H7 (cell line): ENCODE data around the gene NPY4R. TPM values are rescaled to one million over a fixed set of nuclear protein-coding genes. Genes with fewer than 3 reads are reported as not detected.
"Not testable (repeated sequence)": the region's sequence is repeated elsewhere in the genome, so short reads cannot be mapped to it uniquely, and the experiment has no call there.

Experiments used
- DNase-seq: peaks from one replicate; pipeline ENCODE4 v3.0.0; 2012
- H3K27me3 ChIP-seq: 2 replicates; pipeline ENCODE4 v1.6.0; 2011; ENCODE audit warnings: mild to moderate bottlenecking, low read length; ENCODE audit not compliant: control insufficient read depth, insufficient read depth
- H3K36me3 ChIP-seq: replicated peaks from 2 replicates; pipeline ENCODE4 v1.5.1; 2011; ENCODE audit warnings: low read length; ENCODE audit not compliant: control insufficient read depth, insufficient read depth
- H3K4me3 ChIP-seq: 2 replicates; pipeline ENCODE4 v1.5.1; 2011; ENCODE audit warnings: low read depth, mild to moderate bottlenecking, control low read depth, low read length, moderate library complexity; ENCODE audit not compliant: insufficient read depth
- total RNA-seq: library from RNA; depleted of rRNA; stranded (reverse); fragments of >200 nt; shearing (Covaris generic); gene quantifications from 2 replicates; pipeline ENCODE4 v1.2.3, GENCODE V29; 2014; rRNA removed

The NPY4R gene
- not detected in 2 replicates for total RNA-seq

GRCh38 chr10:46465765-46466164, at the start of gene NPY4R:
NPY4R (minus strand) TSS chr10:46465958; CDS start chr10:46462635, 3,323 bp downstream.
- DNase-seq, H3K4me3 ChIP-seq, H3K27me3 ChIP-seq, H3K36me3 ChIP-seq: not testable (repeated sequence)

- DNase-seq, result no peak
- no peak overlapping the region for H3K4me3 ChIP-seq
- no peaks in the 10 kb centered on the region for H3K27me3 ChIP-seq
- no peaks in the 10 kb centered on the region for H3K36me3 ChIP-seq
Observed at GRCh38 chr10:46515366-46515765, 49.6 kb upstream of the NPY4R start.

- no peak for DNase-seq
- no peaks in the 10 kb centered on the region for H3K36me3 ChIP-seq
- H3K27me3 ChIP-seq, result no peaks in the 10 kb centered on the region
- H3K4me3 ChIP-seq, result no peak overlapping the region
Observed at GRCh38 chr10:46514899-46515298, 49.1 kb upstream of the NPY4R start.

GRCh38 chr10:46514431-46514861, 48.7 kb upstream of the NPY4R start:
- H3K27me3 ChIP-seq, result no peaks in the 10 kb centered on the region
- H3K36me3 ChIP-seq, result no peaks in the 10 kb centered on the region
- H3K4me3 ChIP-seq, result no peak overlapping the region
- no peak for DNase-seq

- H3K36me3 ChIP-seq, H3K27me3 ChIP-seq: not testable (repeated sequence)
Observed at GRCh38 chr10:46513333-46513732, 47.6 kb upstream of the NPY4R start.

GRCh38 chr10:46512725-46513124, 47.0 kb upstream of the NPY4R start:
- H3K27me3 ChIP-seq, H3K4me3 ChIP-seq, H3K36me3 ChIP-seq, DNase-seq: not testable (repeated sequence)

More at GRCh38 chr10:46513333-46513732, 47.6 kb upstream of the NPY4R start:
- H3K4me3 ChIP-seq, DNase-seq: not testable (repeated sequence)

GRCh38 chr10:46512002-46512401, 46.2 kb upstream of the NPY4R start:
- not testable (repeated sequence) for H3K4me3 ChIP-seq, H3K36me3 ChIP-seq, DNase-seq, H3K27me3 ChIP-seq

GRCh38 chr10:46499990-46500389, 34.2 kb upstream of the NPY4R start:
- not testable (repeated sequence) for H3K4me3 ChIP-seq, H3K27me3 ChIP-seq, H3K36me3 ChIP-seq, DNase-seq

- not testable (repeated sequence) for H3K36me3 ChIP-seq, H3K27me3 ChIP-seq, DNase-seq, H3K4me3 ChIP-seq
Observed at GRCh38 chr10:46498985-46499703, 33.4 kb upstream of the NPY4R start.

GRCh38 chr10:46497878-46498277, 32.1 kb upstream of the NPY4R start:
- H3K36me3 ChIP-seq, H3K27me3 ChIP-seq, H3K4me3 ChIP-seq, DNase-seq: not testable (repeated sequence)

GRCh38 chr10:46497401-46497800, 31.6 kb upstream of the NPY4R start:
- H3K27me3 ChIP-seq, DNase-seq, H3K36me3 ChIP-seq, H3K4me3 ChIP-seq: not testable (repeated sequence)

GRCh38 chr10:46491364-46492114, 25.8 kb upstream of the NPY4R start:
- DNase-seq, H3K4me3 ChIP-seq, H3K27me3 ChIP-seq, H3K36me3 ChIP-seq: not testable (repeated sequence)

GRCh38 chr10:46490285-46490684, 24.5 kb upstream of the NPY4R start:
- not testable (repeated sequence) for H3K36me3 ChIP-seq, H3K27me3 ChIP-seq, DNase-seq, H3K4me3 ChIP-seq

GRCh38 chr10:46486459-46486858, 20.7 kb upstream of the NPY4R start:
- H3K36me3 ChIP-seq, DNase-seq, H3K4me3 ChIP-seq, H3K27me3 ChIP-seq: not testable (repeated sequence)

- H3K36me3 ChIP-seq, DNase-seq, H3K27me3 ChIP-seq: not testable (repeated sequence)
Observed at GRCh38 chr10:46474746-46475320, 9.1 kb upstream of the NPY4R start.

More at GRCh38 chr10:46474746-46475320, 9.1 kb upstream of the NPY4R start:
- H3K4me3 ChIP-seq, result not testable (repeated sequence)
